WTC11 (cell line): Measurements from ENCODE around the gene MXRA8. TPM values are rescaled to one million over a fixed set of nuclear protein-coding genes. Genes with fewer than 3 reads are reported as not detected.

ENCODE experiments used
- ATAC-seq: fragments of 200-7000 bp; cut with Tn5 transposase; 2 replicates; pipeline ENCODE4 v1.10.0; 2021; ENCODE audit warnings: mild to moderate bottlenecking, moderate library complexity
- CTCF ChIA-PET: fragments of 300-600 bp; sonication (Branson Sonifier 250); formaldehyde crosslinking; loops from one replicate; lab custom pipeline; 2021; ENCODE audit warnings: antibody characterized with exemption; lab: Charles Lee
- POLR2A ChIA-PET: fragments of 350-600 bp; sonication (Branson Sonifier 250); formaldehyde crosslinking; loops from one replicate; lab custom pipeline; 2021; ENCODE audit warnings: antibody characterized with exemption; lab: Charles Lee
- DNase-seq: peaks from one replicate; pipeline ENCODE4 v3.0.0; 2021; ENCODE audit warnings: low spot score
- H3K27ac Mint-ChIP-seq: 2 replicates; pipeline ENCODE4 v1.8.0; 2021; ENCODE audit warnings: mixed read lengths
- H3K27me3 Mint-ChIP-seq: 2 replicates; pipeline ENCODE4 v1.8.0; 2021; ENCODE audit warnings: low read depth, mild to moderate bottlenecking, moderate library complexity, mixed read lengths
- H3K36me3 Mint-ChIP-seq: 2 replicates; pipeline ENCODE4 v1.8.0; 2021; ENCODE audit warnings: mixed read lengths
- H3K4me1 Mint-ChIP-seq: 2 replicates; pipeline ENCODE4 v1.8.0; 2022; ENCODE audit warnings: mixed read lengths
- H3K4me3 Mint-ChIP-seq: 2 replicates; pipeline ENCODE4 v1.8.0; 2021; ENCODE audit warnings: mild to moderate bottlenecking, moderate library complexity, mixed read lengths
- H3K9me3 Mint-ChIP-seq: 2 replicates; pipeline ENCODE4 v1.8.0; 2021; ENCODE audit warnings: mixed read lengths
- AFF4 ChIP-seq: sonication (generic); formaldehyde crosslinking; IDR thresholded peaks from 2 replicates; pipeline ENCODE4 v1.8.1; 2023; ENCODE audit warnings: mild to moderate bottlenecking, missing genetic modification reagents, borderline replicate concordance
- AR ChIP-seq: fragments of 250-450 bp; sonication (Bioruptor Pico); IDR thresholded peaks from 2 replicates; pipeline ENCODE4 v1.9.0; 2021; ENCODE audit warnings: mild to moderate bottlenecking
- FOXP1 ChIP-seq: sonication (generic); formaldehyde crosslinking; IDR thresholded peaks from 2 replicates; pipeline ENCODE4 v1.8.0; 2022; ENCODE audit warnings: missing genetic modification reagents, mild to moderate bottlenecking, moderate library complexity, borderline replicate concordance
- NFYB ChIP-seq: sonication (generic); formaldehyde crosslinking; conservative IDR thresholded peaks from 2 replicates; pipeline ENCODE4 v1.8.0; 2022; ENCODE audit warnings: low read depth, missing genetic modification reagents
- SMAD3 ChIP-seq: sonication (generic); formaldehyde crosslinking; IDR thresholded peaks from 2 replicates; pipeline ENCODE4 v1.8.0; 2022; ENCODE audit warnings: missing genetic modification reagents, mild to moderate bottlenecking, borderline replicate concordance
- SOX15 ChIP-seq: fragments of 250-450 bp; sonication (Bioruptor Pico); IDR thresholded peaks from 2 replicates; pipeline ENCODE4 v1.9.0; 2021; ENCODE audit warnings: mild to moderate bottlenecking
- SP1 ChIP-seq: sonication (generic); formaldehyde crosslinking; conservative IDR thresholded peaks from 2 replicates; pipeline ENCODE4 v1.8.1; 2022; ENCODE audit warnings: missing genetic modification reagents
- ZNF232 ChIP-seq: sonication (generic); formaldehyde crosslinking; IDR thresholded peaks from 2 replicates; pipeline ENCODE4 v1.8.0; 2022; ENCODE audit warnings: mild to moderate bottlenecking, missing genetic modification reagents
- total RNA-seq: library from RNA; stranded (reverse); gene quantifications from 3 replicates; pipeline ENCODE4 v1.2.3, GENCODE V29; 2021
- TF ChIP-seq, protein P1 (sequence below): fragments of 250-450 bp; sonication (Bioruptor Pico); IDR thresholded peaks from 2 replicates; pipeline ENCODE4 v1.9.0; 2021; ENCODE audit warnings: mild to moderate bottlenecking
- TF ChIP-seq, protein P2 (sequence below): sonication (generic); formaldehyde crosslinking; IDR thresholded peaks from 2 replicates; pipeline ENCODE4 v1.8.0; 2023; ENCODE audit warnings: missing genetic modification reagents, mild to moderate bottlenecking, borderline replicate concordance
- TF ChIP-seq, protein P3 (sequence below): fragments of 250-450 bp; sonication (Bioruptor Pico); IDR thresholded peaks from 2 replicates; pipeline ENCODE4 v2.1.2; 2022; ENCODE audit warnings: mild to moderate bottlenecking, moderate library complexity
- TF ChIP-seq, protein P4 (sequence below): fragments of 250-450 bp; sonication (Bioruptor Pico); IDR thresholded peaks from 2 replicates; pipeline ENCODE4 v1.8.0; 2021; ENCODE audit warnings: mild to moderate bottlenecking
- TF ChIP-seq, protein P5 (sequence below): sonication (generic); formaldehyde crosslinking; conservative IDR thresholded peaks from 2 replicates; pipeline ENCODE4 v1.8.1; 2022; ENCODE audit warnings: mild to moderate bottlenecking, missing genetic modification reagents
- TF ChIP-seq, protein P6 (sequence below): sonication (generic); formaldehyde crosslinking; IDR thresholded peaks from 2 replicates; pipeline ENCODE4 v1.8.1; 2023; ENCODE audit warnings: mild to moderate bottlenecking, moderate library complexity, missing genetic modification reagents

Gene MXRA8
- total RNA-seq, 1 experiment from 2014 or later, result 6.7 TPM

- TF ChIP-seq AFF4 (CRISPR knock-in tag) (no peak), SMAD3 (CRISPR knock-in tag) (no peak), FOXP1 (no peak), ZNF232 (no peak), SOX15 (CRISPR knock-in tag) (no peak), AR (no peak)
- TF ChIP-seq, protein P1, sequence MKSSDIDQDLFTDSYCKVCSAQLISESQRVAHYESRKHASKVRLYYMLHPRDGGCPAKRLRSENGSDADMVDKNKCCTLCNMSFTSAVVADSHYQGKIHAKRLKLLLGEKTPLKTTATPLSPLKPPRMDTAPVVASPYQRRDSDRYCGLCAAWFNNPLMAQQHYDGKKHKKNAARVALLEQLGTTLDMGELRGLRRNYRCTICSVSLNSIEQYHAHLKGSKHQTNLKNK (CRISPR knock-in tag), result no peak
- TF ChIP-seq, protein P2, sequence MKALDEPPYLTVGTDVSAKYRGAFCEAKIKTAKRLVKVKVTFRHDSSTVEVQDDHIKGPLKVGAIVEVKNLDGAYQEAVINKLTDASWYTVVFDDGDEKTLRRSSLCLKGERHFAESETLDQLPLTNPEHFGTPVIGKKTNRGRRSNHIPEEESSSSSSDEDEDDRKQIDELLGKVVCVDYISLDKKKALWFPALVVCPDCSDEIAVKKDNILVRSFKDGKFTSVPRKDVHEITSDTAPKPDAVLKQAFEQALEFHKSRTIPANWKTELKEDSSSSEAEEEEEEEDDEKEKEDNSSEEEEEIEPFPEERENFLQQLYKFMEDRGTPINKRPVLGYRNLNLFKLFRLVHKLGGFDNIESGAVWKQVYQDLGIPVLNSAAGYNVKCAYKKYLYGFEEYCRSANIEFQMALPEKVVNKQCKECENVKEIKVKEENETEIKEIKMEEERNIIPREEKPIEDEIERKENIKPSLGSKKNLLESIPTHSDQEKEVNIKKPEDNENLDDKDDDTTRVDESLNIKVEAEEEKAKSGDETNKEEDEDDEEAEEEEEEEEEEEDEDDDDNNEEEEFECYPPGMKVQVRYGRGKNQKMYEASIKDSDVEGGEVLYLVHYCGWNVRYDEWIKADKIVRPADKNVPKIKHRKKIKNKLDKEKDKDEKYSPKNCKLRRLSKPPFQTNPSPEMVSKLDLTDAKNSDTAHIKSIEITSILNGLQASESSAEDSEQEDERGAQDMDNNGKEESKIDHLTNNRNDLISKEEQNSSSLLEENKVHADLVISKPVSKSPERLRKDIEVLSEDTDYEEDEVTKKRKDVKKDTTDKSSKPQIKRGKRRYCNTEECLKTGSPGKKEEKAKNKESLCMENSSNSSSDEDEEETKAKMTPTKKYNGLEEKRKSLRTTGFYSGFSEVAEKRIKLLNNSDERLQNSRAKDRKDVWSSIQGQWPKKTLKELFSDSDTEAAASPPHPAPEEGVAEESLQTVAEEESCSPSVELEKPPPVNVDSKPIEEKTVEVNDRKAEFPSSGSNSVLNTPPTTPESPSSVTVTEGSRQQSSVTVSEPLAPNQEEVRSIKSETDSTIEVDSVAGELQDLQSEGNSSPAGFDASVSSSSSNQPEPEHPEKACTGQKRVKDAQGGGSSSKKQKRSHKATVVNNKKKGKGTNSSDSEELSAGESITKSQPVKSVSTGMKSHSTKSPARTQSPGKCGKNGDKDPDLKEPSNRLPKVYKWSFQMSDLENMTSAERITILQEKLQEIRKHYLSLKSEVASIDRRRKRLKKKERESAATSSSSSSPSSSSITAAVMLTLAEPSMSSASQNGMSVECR (CRISPR knock-in tag), result no peak
Measured at GRCh38 chr1:1388078-1388472, 29.7 kb upstream of the MXRA8 start (continued).

- Mint-ChIP-seq H3K36me3 (peaks cover 73% of the 10 kb centered on the region), H3K9me3 (no peaks in the 10 kb centered on the region)
- POLR2A ChIA-PET, result no interaction called here
Measured at GRCh38 chr1:1387098-1388077, 29.0 kb upstream of the MXRA8 start.

More at GRCh38 chr1:1387098-1388077, 29.0 kb upstream of the MXRA8 start:
- ATAC-seq, result no peak
- Mint-ChIP-seq H3K4me3 (no peak overlapping the region), H3K27me3 (no peaks in the 10 kb centered on the region), H3K27ac (no peak overlapping the region), H3K4me1 (no peaks in the 10 kb centered on the region)
- TF ChIP-seq, protein P3, sequence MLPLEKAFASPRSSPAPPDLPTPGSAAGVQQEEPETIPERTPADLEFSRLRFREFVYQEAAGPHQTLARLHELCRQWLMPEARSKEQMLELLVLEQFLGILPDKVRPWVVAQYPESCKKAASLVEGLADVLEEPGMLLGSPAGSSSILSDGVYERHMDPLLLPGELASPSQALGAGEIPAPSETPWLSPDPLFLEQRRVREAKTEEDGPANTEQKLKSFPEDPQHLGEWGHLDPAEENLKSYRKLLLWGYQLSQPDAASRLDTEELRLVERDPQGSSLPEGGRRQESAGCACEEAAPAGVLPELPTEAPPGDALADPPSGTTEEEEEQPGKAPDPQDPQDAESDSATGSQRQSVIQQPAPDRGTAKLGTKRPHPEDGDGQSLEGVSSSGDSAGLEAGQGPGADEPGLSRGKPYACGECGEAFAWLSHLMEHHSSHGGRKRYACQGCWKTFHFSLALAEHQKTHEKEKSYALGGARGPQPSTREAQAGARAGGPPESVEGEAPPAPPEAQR (CRISPR knock-in tag), result no peak
- no peak for TF ChIP-seq SP1
- no peak for TF ChIP-seq NFYB (CRISPR knock-in tag)
- TF ChIP-seq, protein P4, sequence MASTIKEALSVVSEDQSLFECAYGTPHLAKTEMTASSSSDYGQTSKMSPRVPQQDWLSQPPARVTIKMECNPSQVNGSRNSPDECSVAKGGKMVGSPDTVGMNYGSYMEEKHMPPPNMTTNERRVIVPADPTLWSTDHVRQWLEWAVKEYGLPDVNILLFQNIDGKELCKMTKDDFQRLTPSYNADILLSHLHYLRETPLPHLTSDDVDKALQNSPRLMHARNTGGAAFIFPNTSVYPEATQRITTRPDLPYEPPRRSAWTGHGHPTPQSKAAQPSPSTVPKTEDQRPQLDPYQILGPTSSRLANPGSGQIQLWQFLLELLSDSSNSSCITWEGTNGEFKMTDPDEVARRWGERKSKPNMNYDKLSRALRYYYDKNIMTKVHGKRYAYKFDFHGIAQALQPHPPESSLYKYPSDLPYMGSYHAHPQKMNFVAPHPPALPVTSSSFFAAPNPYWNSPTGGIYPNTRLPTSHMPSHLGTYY (CRISPR knock-in tag), result no peak
- TF ChIP-seq, protein P5, sequence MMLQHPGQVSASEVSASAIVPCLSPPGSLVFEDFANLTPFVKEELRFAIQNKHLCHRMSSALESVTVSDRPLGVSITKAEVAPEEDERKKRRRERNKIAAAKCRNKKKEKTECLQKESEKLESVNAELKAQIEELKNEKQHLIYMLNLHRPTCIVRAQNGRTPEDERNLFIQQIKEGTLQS (CRISPR knock-in tag), result no peak
- TF ChIP-seq, protein P6, sequence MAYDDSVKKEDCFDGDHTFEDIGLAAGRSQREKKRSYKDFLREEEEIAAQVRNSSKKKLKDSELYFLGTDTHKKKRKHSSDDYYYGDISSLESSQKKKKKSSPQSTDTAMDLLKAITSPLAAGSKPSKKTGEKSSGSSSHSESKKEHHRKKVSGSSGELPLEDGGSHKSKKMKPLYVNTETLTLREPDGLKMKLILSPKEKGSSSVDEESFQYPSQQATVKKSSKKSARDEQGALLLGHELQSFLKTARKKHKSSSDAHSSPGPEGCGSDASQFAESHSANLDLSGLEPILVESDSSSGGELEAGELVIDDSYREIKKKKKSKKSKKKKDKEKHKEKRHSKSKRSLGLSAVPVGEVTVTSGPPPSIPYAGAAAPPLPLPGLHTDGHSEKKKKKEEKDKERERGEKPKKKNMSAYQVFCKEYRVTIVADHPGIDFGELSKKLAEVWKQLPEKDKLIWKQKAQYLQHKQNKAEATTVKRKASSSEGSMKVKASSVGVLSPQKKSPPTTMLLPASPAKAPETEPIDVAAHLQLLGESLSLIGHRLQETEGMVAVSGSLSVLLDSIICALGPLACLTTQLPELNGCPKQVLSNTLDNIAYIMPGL, result no peak
- no peak for DNase-seq
- CTCF ChIA-PET, result interaction anchor here (2.2 kb wide), 1 partner anchor 15 kb away, joined by 9 read pairs; no protein-coding TSS in a partner anchor
